Aorta (tissue), 5 donors: Measurements from ENCODE around the gene CCDC7. TPM values are rescaled to one million over a fixed set of nuclear protein-coding genes. Genes with fewer than 3 reads are reported as not detected.
"Not testable (repeated sequence)": the region's sequence is repeated elsewhere in the genome, so short reads cannot be mapped to it uniquely, and the experiment has no call there.

Source experiments
- ATAC-seq: fragments of 200-7000 bp; cut with Tn5 transposase; one replicate; pipeline ENCODE4 v1.9.1; 2022; ENCODE audit warnings: moderate library complexity; ENCODE audit not compliant: low FRiP score
- DNase-seq, 2 donors: peaks; one replicate each; pipeline ENCODE4 v3.0.0-alpha.2; 2020
- H3K27ac ChIP-seq, 2 donors: one replicate each; pipeline ENCODE4 v1.5.1; 2013; ENCODE audit warnings: low read length in 2 of 2, mild to moderate bottlenecking in 2 of 2, moderate library complexity in 2 of 2, control low read depth in 1 of 2, inconsistent platforms in 1 of 2, low read depth in 1 of 2
- H3K27me3 ChIP-seq, 2 donors: one replicate each; pipeline ENCODE4 v1.6.1; 2013; ENCODE audit warnings: control low read depth in 1 of 2, low read length in 1 of 2, mild to moderate bottlenecking in 1 of 2, moderate library complexity in 1 of 2; ENCODE audit not compliant: insufficient read depth in 2 of 2, control insufficient read depth in 1 of 2
- H3K36me3 ChIP-seq, 2 donors: one replicate each; pipeline ENCODE4 v1.6.1; 2013; ENCODE audit warnings: control low read depth in 1 of 2, low read length in 1 of 2, mild to moderate bottlenecking in 1 of 2; ENCODE audit not compliant: insufficient read depth in 2 of 2, control insufficient read depth in 1 of 2
- H3K4me1 ChIP-seq, 2 donors: one replicate each; pipeline ENCODE4 v1.6.1; 2013; ENCODE audit warnings: low read length in 2 of 2, control low read depth in 1 of 2, mild to moderate bottlenecking in 1 of 2, moderate library complexity in 1 of 2; ENCODE audit not compliant: insufficient read depth in 2 of 2, control insufficient read depth in 1 of 2
- H3K4me3 ChIP-seq, 2 donors: one replicate each; pipeline ENCODE4 v1.5.1; 2013; ENCODE audit warnings: low read length in 2 of 2, control low read depth in 1 of 2, mild to moderate bottlenecking in 1 of 2
- H3K9me3 ChIP-seq: one replicate; pipeline ENCODE4 v1.6.1; 2013; ENCODE audit warnings: mild to moderate bottlenecking, low read length; ENCODE audit not compliant: control insufficient read depth
- WGBS, 2 donors: extraction: QIAGEN DNeasy Blood & Tissue Kit; methylation state at CpG; one replicate each; pipeline ENCODE4 v1.1.7; 2013; 5-methylcytosine and 5-hydroxymethylcytosine counted together
- intact Hi-C, 2 donors: fragments of 100-400 bp; cut with DNase I; formaldehyde crosslinking; loops; one replicate each; pipeline versions ENCODE4 v1.14.2 to v1.15.0; 2022
- polyA plus RNA-seq, 2 donors: library from polyadenylated mRNA; stranded (reverse); fragments of 200-250 nt; gene quantifications; one replicate each; pipeline ENCODE4 v1.2.3, GENCODE V29; 2013
- total RNA-seq, 2 donors: library from RNA; stranded (reverse); fragmentation: NEBNext Ultra II Directional; extraction: Animal tissue kit (Norgen Biotek cat#: 25700); gene quantifications; one replicate each; pipeline ENCODE4 v1.2.1, GENCODE V29; 2021
- donor health status: healthy with polysubstance abuse.
- donor health status: Bipolar disorder and iron deficiency.
- donor health status: DM: no; HTN: no; CAD: no.
- donor health status: DM: no; HTN: no; CAD: no.
- donor health status: DM: yes; HTN: yes; CAD: no.

The CCDC7 gene
- total and polyA plus RNA-seq, 4 donors = 0.25 to 47.2 (median 24.2) TPM

- 88 to 92% methylated on average over 3 to 4 of the region's 5 CpGs for WGBS, 2 donors
- H3K4me3 ChIP-seq, H3K27me3 ChIP-seq, H3K36me3 ChIP-seq, H3K9me3 ChIP-seq, H3K27ac ChIP-seq, DNase-seq, intact Hi-C loops, H3K4me1 ChIP-seq, ATAC-seq: not testable (repeated sequence)
Observed at GRCh38 chr10:32917817-32918216, 471.9 kb downstream of the CCDC7 start.

GRCh38 chr10:32922170-32922569 lies 476.2 kb downstream of the CCDC7 start:
- H3K9me3 ChIP-seq = no peaks in the 10 kb centered on the region
- ATAC-seq = no peak
- peaks cover 0 to 2% of the 10 kb centered on the region in 2 donors for H3K4me1 ChIP-seq
- H3K27me3 ChIP-seq = no peaks in the 10 kb centered on the region
- no peak for DNase-seq
- peaks cover 3 to 4% of the 10 kb centered on the region in 2 donors for H3K36me3 ChIP-seq
- H3K4me3 ChIP-seq = no peak overlapping the region
- WGBS, 2 donors = 78 to 85% methylated on average over 2 of the region's 2 CpGs
- H3K27ac ChIP-seq = no peak overlapping the region
- intact Hi-C loops = no loop called here

GRCh38 chr10:32923134-32923533 lies 477.2 kb downstream of the CCDC7 start:
- 58 to 61% methylated on average over 2 of the region's 2 CpGs for WGBS, 2 donors

GRCh38 chr10:32923849-32924248 lies 477.9 kb downstream of the CCDC7 start:
- WGBS, 2 donors = 33 to 37% methylated on average over 2 of the region's 2 CpGs
- Histone ChIP-seq H3K4me3 (no peak overlapping the region), H3K4me1 (peaks cover under 1 to 2% of the 10 kb centered on the region in 2 donors), H3K27ac (no peak overlapping the region), H3K36me3 (peaks cover 3 to 4% of the 10 kb centered on the region in 2 donors), H3K27me3 (no peaks in the 10 kb centered on the region), H3K9me3 (no peaks in the 10 kb centered on the region)
- ATAC-seq (no peak), DNase-seq (no peak)
- intact Hi-C loops = no loop called here

More at GRCh38 chr10:32923134-32923533, 477.2 kb downstream of the CCDC7 start:
- no peak for DNase-seq
- H3K36me3 ChIP-seq = peaks cover 3 to 4% of the 10 kb centered on the region in 2 donors
- no peaks in the 10 kb centered on the region for H3K9me3 ChIP-seq
- H3K27ac ChIP-seq = no peak overlapping the region
- H3K4me3 ChIP-seq = no peak overlapping the region
- no peak for ATAC-seq
- H3K27me3 ChIP-seq = no peaks in the 10 kb centered on the region
- H3K4me1 ChIP-seq = peaks cover 0 to 2% of the 10 kb centered on the region in 2 donors
- intact Hi-C loops = no loop called here

Other genes starting within 250 kb of the CCDC7 start
- gene EPC1, start 99.0 kb upstream of the CCDC7 start, total RNA-seq = 10 to 100 TPM; 42.4 to 53.9 TPM
- gene EPC1, start 99.0 kb upstream of the CCDC7 start, polyA plus RNA-seq = 10 to 100 TPM; 15.9 to 21.8 TPM